Uterus (tissue), 2 donors: Measurements from ENCODE around the gene ALKBH8.

Experiments used
- CTCF ChIP-seq, 4 experiments: fragments of 200-600 bp in 2 of 4; fragments of 450-650 bp in 2 of 4; sonication (generic) in 2 of 4; IDR thresholded peaks; one replicate each; pipeline ENCODE4 v1.5.1; 2016 to 2019; ENCODE audit warnings: antibody characterized with exemption in 4 of 4, mild to moderate bottlenecking in 2 of 4, moderate library complexity in 1 of 4
- POLR2A ChIP-seq, 2 donors: fragments of 450-650 bp; IDR thresholded peaks; one replicate each; pipeline ENCODE4 v1.6.1; 2016; ENCODE audit warnings: antibody characterized with exemption in 2 of 2, mild to moderate bottlenecking in 1 of 2, moderate library complexity in 1 of 2

- TF ChIP-seq CTCF (IDR thresholded peaks at IDR 0.05) (no peak), POLR2A (IDR thresholded peaks at IDR 0.05) (no peak)
Observed at GRCh38 chr11:107478922-107479321, 86.6 kb downstream of the ALKBH8 start.
